ENCODE results near the gene EMC7. TPM values are rescaled to one million over a fixed set of nuclear protein-coding genes. Genes with fewer than 3 reads are reported as not detected.
"Not testable (repeated sequence)": the region's sequence is repeated elsewhere in the genome, so short reads cannot be mapped to it uniquely, and the experiment has no call there.

EMC7 gene
- 37.1 and 58.6 TPM in 2 replicates for total RNA-seq

GRCh38 chr15:34101366-34102174 is at the start of gene EMC7, which contains the start of gene PGBD4:
TSS of gene EMC7 (minus strand) at chr15:34101862. CDS start at chr15:34101839, 23 bp downstream.
TSS of gene PGBD4 (plus strand) at chr15:34102083. CDS start at chr15:34102532, 449 bp downstream.
- DNase-seq (ENCODE audit: extremely low read depth, low read depth, low spot score) = peak; percentile 99

DNA sequence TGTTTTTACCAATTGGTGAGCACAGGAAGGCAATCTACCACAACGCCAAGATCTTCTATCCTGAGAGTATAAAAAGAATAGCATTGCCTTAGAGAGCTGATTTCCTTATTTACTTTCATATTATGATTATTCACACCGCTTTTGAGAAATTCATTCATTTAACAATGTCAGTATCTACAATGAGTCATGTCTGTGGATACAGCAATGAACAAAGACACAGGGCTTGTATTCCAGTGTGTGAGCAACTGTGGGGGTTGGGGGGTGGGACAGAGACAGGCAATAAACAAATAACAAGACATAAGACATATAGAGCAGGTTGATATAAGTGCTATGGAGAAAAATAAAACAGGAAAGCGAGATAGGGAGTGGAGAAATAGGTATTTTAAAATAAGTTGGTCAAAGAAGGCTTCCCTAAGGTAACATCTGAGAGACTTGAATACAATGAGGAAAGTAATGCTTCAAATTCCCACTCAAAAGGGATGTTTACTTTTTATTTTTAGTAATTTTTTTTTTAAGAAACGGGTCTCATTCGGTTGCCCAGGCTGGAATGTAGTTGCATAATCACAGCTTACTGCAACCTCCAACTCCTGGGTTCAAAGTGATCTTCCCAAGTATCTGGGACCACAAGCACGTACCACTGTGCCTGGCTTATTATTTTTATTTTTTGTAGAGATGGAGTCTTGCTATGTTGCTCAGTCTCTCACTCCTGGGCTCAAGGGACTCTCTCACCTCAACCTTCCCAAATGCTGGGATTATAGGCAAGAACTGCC is 45.9 kb upstream of the EMC7 start:
- DNase-seq (ENCODE audit: extremely low read depth, low read depth, low spot score) = peak; percentile 52

DNA sequence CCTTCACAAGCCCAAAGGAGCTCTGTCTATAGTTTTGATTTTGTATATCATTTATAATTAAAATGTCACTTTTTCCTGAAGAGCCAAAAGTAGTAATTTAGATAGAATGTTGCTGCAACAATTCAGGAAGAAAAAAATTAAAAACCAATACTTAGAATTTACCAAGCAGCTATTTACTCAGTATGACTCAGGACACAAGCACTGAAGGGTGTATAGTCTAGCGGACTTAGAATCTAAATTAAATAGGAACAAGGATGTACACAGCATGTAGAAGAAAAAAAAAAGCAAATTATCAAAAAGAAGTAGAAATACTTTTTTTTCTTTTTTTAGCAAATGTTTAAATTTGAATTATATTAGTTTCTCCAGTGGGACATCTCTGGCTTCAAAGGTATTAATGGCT is 31.8 kb upstream of the EMC7 start:
- DNase-seq (ENCODE audit: extremely low read depth, low read depth, low spot score) = no peak

DNA sequence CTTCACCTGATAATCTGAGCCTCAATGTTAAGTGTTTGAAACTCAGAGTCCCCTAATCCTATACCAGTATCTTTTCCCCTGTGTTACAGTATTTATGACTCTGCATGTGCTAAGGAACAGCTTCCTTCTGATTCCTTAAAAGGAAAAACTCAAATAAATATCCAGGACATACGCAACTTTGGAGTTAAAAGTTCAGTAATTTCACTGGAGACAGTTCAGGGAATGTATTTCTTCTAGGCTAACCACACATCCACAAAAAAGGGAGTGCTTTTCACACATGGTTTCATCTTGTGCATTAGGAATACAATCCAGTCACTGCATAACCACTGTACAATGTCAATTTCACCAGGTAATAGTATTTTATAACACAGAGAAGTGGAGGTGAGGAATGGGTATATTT is 31.2 kb upstream of the EMC7 start:
- DNase-seq (ENCODE audit: extremely low read depth, low read depth, low spot score) = no peak

DNA sequence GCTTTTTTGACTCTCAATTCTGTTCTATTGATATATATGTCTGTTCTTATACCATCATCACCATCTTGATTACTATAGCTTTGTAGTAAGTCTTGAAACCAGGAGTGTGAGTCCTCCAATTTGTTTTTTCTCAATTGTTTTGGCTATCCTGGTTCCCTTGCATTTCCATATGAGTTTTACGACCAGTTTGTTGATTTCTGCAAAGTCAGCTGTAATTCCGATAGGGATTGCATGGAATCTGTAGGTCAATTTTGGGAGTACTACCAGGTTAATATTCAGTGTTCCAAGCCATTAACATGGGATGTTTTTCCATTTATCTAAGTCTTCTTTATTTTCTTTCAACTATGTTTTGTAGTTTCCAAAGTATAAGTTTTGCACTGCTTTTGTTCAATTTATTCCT is 27.2 kb upstream of the EMC7 start:
- no peak for DNase-seq (ENCODE audit: extremely low read depth, low read depth, low spot score)

- DNase-seq (ENCODE audit: extremely low read depth, low read depth, low spot score) = no peak
Measured at GRCh38 chr15:34126522-34126921, 24.9 kb upstream of the EMC7 start.

DNA sequence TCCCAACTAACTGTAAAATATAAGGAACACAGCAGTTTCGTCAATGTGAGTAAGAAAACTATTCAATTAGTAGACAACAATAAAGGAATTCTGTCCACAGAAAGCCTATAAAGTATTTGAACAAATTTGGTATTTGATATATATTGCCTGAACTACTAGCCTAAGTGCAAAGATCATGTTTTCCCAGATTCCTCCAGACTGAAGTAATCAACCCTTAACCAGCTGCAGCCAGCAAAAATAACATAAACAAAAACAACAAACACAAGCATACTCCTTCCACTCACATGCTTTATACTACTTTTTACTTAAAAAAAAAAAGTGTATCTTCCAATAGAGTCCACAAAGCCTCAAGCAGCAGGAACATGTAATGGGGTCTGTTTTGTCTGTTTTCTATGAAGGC is 24.3 kb upstream of the EMC7 start:
- no peak for DNase-seq (ENCODE audit: extremely low read depth, low read depth, low spot score)

DNA sequence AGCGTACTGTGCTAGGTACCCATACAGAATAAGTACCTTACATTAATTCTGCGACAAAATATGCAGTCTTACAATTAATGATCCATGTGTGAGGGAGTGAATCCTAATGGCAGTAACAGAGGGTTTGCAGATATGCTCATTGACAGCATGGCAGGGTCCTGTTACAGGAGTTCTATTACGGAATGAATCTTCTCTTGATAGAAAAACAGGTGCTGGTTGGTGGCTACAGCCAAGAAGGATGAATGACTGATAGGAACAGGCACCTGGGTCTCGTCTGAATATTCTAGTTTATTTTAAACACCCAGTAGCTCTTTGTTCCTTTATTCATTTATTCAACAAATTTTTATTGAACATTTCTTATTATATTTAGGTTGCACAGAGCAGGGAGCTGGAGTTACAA is 23.0 kb upstream of the EMC7 start:
- DNase-seq (ENCODE audit: extremely low read depth, low read depth, low spot score) = no peak

DNA sequence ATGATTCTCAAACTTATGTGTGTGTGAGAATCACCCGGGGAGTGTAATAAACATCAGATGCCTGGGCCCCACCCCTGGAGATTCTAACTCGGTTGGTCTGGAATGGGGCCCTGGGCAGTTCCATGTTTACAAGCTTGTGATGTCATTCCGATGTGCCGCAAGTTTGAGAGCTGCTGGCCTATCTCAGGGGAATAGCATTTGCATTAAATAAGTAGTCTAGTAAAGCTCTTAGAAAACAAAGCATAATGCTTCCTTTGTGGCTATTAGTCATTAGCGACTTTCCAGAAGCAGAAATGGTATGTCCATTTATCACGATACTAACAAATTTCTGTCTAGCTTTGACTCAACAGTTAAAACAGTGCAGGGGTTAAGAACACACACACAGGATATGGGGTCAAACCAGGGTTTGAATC is 21.1 kb upstream of the EMC7 start:
- DNase-seq (ENCODE audit: extremely low read depth, low read depth, low spot score) = peak; percentile 76

DNA sequence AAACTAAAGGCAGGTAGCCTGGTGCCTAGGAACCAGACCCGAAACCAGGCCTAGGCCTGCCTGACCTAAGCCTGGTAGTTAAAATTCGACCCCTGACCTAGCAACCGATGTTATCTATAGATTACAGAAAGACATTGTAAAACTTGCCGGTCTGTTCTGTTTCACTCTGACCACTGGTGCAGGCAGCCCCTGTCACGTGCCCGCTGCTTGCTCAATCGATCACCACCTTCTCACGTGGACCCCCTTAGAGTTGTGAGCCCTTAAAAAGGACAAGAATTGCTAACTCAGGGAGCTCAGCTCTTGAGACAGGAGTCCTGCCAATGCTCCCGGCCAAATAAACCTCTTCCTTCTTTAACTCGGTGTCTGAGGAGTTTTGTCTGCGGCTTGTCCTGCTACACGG is 20.1 kb upstream of the EMC7 start:
- not testable (repeated sequence) for DNase-seq (ENCODE audit: extremely low read depth, low read depth, low spot score)

DNA sequence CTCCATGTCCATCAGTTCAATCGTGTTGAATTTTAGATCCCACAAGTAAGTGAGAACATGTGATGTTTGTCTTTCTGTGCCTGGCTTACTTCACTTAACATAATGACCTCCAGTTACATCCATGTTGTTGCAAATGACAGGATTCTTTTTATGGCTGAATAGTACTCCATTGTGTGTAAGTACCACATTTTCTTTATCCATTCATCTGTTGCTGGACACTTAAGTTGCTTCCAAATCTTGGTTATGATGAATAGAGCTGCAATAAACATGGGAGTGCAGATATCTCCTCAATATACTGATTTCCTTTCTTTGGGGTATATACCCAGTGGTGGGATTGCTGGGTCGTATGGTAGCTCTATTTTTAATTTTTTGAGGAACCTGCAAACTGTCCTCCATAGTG is 18.8 kb upstream of the EMC7 start:
- not testable (repeated sequence) for DNase-seq (ENCODE audit: extremely low read depth, low read depth, low spot score)

- no peak for DNase-seq (ENCODE audit: extremely low read depth, low read depth, low spot score)
Measured at GRCh38 chr15:34119291-34119690, 17.6 kb upstream of the EMC7 start.

GRCh38 chr15:34116620-34117019 is 15.0 kb upstream of the EMC7 start:
- no peak for DNase-seq (ENCODE audit: extremely low read depth, low read depth, low spot score)

DNA sequence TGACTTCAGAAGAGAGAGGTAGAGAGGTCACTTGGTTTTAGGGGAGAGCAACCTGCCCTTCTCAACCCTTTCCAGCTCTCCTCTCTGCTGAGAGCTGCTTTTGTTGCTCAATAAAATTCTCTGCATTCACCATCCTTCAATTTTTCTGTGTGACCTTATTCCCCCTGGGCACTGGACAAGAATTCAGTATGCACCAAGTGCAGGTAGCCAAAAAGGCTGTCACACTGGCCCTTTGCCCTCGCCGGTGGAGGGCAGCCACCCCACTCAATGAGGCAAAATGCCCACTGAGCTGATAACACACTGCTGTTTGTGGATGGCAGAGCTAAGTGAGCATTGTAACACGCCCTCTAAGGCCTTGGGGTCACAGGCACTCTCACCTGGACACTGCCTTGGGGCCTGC is 13.1 kb upstream of the EMC7 start:
- DNase-seq (ENCODE audit: extremely low read depth, low read depth, low spot score) = no peak

GRCh38 chr15:34114215-34114614 is 12.6 kb upstream of the EMC7 start:
- no peak for DNase-seq (ENCODE audit: extremely low read depth, low read depth, low spot score)

- DNase-seq (ENCODE audit: extremely low read depth, low read depth, low spot score) = no peak
Measured at GRCh38 chr15:34111488-34111887, 9.8 kb upstream of the EMC7 start.

DNA sequence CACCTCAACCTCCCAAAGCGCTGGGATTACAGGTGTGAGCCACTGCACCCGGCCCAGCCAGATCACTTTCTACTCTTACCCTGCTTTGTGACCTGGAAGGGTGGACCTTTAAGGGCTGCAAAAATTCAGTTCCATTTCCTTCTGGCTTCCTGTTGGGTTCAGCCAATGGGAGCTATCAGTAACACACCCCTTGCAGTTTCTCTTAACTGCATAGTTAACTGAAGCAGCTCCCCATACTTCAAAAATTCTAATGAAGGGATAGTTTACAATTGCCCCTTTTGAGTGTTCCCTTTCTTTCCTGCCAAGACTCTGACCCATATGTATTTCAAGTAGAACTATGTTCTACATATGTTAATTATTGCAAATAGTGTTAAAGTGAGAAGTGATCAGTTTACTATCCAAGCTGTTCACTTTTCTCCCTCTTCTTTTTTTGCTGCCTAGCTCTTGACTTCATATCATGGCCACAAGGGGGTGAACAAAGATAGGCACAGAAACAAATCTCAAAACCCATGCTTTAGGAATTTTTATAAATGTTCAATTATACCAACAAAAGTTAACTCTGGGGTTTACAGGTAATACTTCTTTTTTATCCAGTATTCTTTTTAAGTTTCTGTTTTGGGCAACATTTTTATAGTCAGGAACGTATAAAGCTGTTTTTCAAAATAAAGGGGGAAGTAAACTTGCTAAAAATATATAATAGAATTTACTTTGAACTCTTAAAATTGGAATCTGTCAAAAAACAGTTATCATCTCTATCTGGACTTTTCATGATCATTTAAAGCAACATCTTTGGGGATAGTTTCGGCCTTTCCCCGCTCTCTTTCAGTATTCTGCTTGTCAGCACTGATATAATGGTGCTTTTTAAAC is 8.4 kb upstream of the EMC7 start:
- DNase-seq (ENCODE audit: extremely low read depth, low read depth, low spot score) = peak; percentile 18

GRCh38 chr15:34107315-34107714 is 5.7 kb upstream of the EMC7 start:
- DNase-seq (ENCODE audit: extremely low read depth, low read depth, low spot score) = no peak

DNA sequence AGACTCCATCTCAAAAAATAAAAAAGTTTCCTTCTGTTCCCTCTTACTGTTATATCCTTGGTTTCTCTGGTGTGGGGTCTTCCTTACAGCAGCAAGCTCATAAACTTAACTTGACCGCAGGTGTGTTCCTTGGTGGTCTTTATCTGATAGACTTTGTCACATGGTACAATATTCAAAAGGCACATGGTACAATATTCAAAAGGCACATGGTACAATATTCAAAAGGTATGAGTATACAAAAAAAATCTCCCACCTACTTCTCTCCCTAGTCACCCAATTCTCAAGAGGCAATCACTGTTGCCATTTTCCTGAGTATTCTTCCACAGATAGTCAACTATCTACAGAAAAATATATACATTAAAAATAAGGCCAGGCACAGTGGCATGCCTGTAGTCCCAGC is 4.8 kb upstream of the EMC7 start:
- DNase-seq (ENCODE audit: extremely low read depth, low read depth, low spot score) = no peak

- no peak for DNase-seq (ENCODE audit: extremely low read depth, low read depth, low spot score)
Measured at GRCh38 chr15:34102175-34102925, 688 bp upstream of the EMC7 start.
